AG04450 (cell line): Measurements from ENCODE around the gene SLU7. TPM values are rescaled to one million over a fixed set of nuclear protein-coding genes. Genes with fewer than 3 reads are reported as not detected.

Experiments
- CTCF ChIA-PET: fragments of 300-600, 350-600 bp; formaldehyde crosslinking; extraction: SDS; loops from one replicate; lab custom pipeline; 2022; ENCODE audit warnings: antibody characterized with exemption, inconsistent platforms; lab: Charles Lee
- POLR2A ChIA-PET: fragments of 350-600 bp; formaldehyde crosslinking; extraction: SDS; loops from one replicate; lab custom pipeline; 2021; ENCODE audit warnings: antibody characterized with exemption, inconsistent platforms; lab: Yijun Ruan, JAX
- DNase-seq: peaks from one replicate; pipeline ENCODE4 v3.0.0-alpha.2; 2011; ENCODE audit warnings: low read depth, low spot score
- H3K27ac ChIP-seq: one replicate; pipeline ENCODE4 v1.5.1; 2012; ENCODE audit warnings: low read depth, low read length, control low read depth
- H3K27me3 ChIP-seq: one replicate; pipeline ENCODE4 v1.6.0; 2012; ENCODE audit warnings: low read length; ENCODE audit not compliant: control insufficient read depth, insufficient read depth
- H3K4me3 ChIP-seq: 2 replicates; pipeline ENCODE4 v1.5.1; 2011; ENCODE audit warnings: mild to moderate bottlenecking, low read depth, low read length, control low read depth
- H3K9me3 ChIP-seq: 2 replicates; pipeline ENCODE4 v1.5.1; 2012; ENCODE audit warnings: low read length; ENCODE audit not compliant: control insufficient read depth, insufficient read depth
- CTCF ChIP-seq: IDR thresholded peaks from 2 replicates; pipeline ENCODE4 v1.5.1; 2011; ENCODE audit warnings: low read depth, low read length, control low read depth, inconsistent platforms
- polyA plus RNA-seq: library from polyadenylated mRNA; depleted of rRNA; stranded (reverse); fragments of >200 nt; gene quantifications from 2 replicates; pipeline ENCODE4 v1.2.3, GENCODE V29; 2011

The SLU7 gene
- polyA plus RNA-seq, 1 experiment = 59.5 TPM

- no peak for TF ChIP-seq CTCF
- DNase-seq = no peak
Measured at GRCh38 chr5:160367261-160367660, 51.6 kb downstream of the SLU7 start.

GRCh38 chr5:160366230-160366629 is 52.7 kb downstream of the SLU7 start:
- CTCF ChIA-PET = interaction anchor here (2.0 to 2.4 kb wide), 2 partner anchors 25 to 344 kb away, joined by 6 to 9 read pairs; no protein-coding TSS in a partner anchor
- TF ChIP-seq CTCF = no peak
- POLR2A ChIA-PET = no interaction called here
- H3K27me3 ChIP-seq = no peaks in the 10 kb centered on the region
- no peak for DNase-seq
- H3K9me3 ChIP-seq = peaks cover 2% of the 10 kb centered on the region; the same call in 1 of the 2 replicates
- no peak overlapping the region for H3K27ac ChIP-seq
- H3K4me3 ChIP-seq = no peak overlapping the region

More at GRCh38 chr5:160367261-160367660, 51.6 kb downstream of the SLU7 start:
- Histone ChIP-seq H3K27me3 (no peaks in the 10 kb centered on the region), H3K27ac (no peak overlapping the region), H3K9me3 (peaks cover 2% of the 10 kb centered on the region; the same call in 1 of the 2 replicates), H3K4me3 (no peak overlapping the region)
- ChIA-PET CTCF (interaction anchor here (2.0 to 2.4 kb wide), 2 partner anchors 24 to 345 kb away, joined by 6 to 9 read pairs; no protein-coding TSS in a partner anchor), POLR2A (no interaction called here)

GRCh38 chr5:160363660-160364395 is 55.1 kb downstream of the SLU7 start:
- H3K27ac ChIP-seq = no peak overlapping the region
- POLR2A ChIA-PET = no interaction called here
- TF ChIP-seq CTCF = no peak

GRCh38 chr5:160363211-160363610 is 55.7 kb downstream of the SLU7 start:
- H3K27ac ChIP-seq = no peak overlapping the region
- H3K27me3 ChIP-seq = no peaks in the 10 kb centered on the region
- TF ChIP-seq CTCF = no peak
- CTCF ChIA-PET = no interaction called here
- no peak overlapping the region for H3K4me3 ChIP-seq
- POLR2A ChIA-PET = interaction anchor here (0.5 kb wide), 1 partner anchor 363 kb away, joined by 5 read pairs; no protein-coding TSS in a partner anchor
- H3K9me3 ChIP-seq = no peaks in the 10 kb centered on the region
- no peak for DNase-seq

More at GRCh38 chr5:160363660-160364395, 55.1 kb downstream of the SLU7 start:
- Histone ChIP-seq H3K27me3 (no peaks in the 10 kb centered on the region), H3K4me3 (no peak overlapping the region), H3K9me3 (peaks cover 2% of the 10 kb centered on the region; the same call in 1 of the 2 replicates)
- DNase-seq = no peak
- CTCF ChIA-PET = interaction anchor here (1.0 kb wide), 1 partner anchor 27 kb away, joined by 3 read pairs; no protein-coding TSS in a partner anchor
